ENCODE results near the gene HSP90AA1. TPM values are rescaled to one million over a fixed set of nuclear protein-coding genes. Genes with fewer than 3 reads are reported as not detected.

HSP90AA1 gene
- total and polyA plus RNA-seq, 2 of the 8 experiments (the other 6 are each of a cell fraction or from before 2014, with no cell fraction given) = 339 to 878 TPM

DNA sequence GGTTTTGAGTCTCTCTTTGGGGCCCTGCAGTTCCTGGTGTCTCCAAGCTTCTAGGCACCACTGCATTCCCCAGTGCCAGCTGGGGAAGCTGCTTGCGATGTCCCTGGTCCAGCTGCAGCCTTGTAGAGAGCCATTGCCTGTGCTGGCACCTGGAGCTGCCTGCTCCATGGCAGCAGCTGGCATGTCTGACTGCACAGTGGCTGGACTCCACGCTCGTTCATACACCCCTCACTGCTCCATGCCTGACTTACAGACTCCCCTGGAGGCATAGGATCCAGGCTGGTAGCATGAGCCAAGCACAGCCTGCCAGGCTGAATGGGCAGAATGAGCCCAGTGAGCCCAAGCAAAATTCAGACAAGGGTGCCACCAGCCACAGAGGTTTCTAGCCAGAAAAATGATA is 31.0 kb upstream of the HSP90AA1 start:
- Histone ChIP-seq H3K4me1 (replicated peaks in 1 of 4; ENCODE audit: control insufficient read depth in 3 of 4, insufficient read depth in 4 of 4, low read length in 3 of 4) (no peaks in the 10 kb centered on the region), H4K20me1 (replicated peaks in 1 of 2; ENCODE audit: control insufficient read depth in 1 of 2, insufficient read depth in 2 of 2, low read length in 2 of 2) (no peaks in the 10 kb centered on the region), H2BK120ac (replicated peaks; ENCODE audit: low read depth, low read length) (no peak overlapping the region), H3K18ac (ENCODE audit: extremely low read depth, low read length) (no peak overlapping the region), H2BK15ac (ENCODE audit: low read length) (no peak overlapping the region), H3K36me3 (ENCODE audit: control insufficient read depth in 2 of 4, insufficient read depth in 4 of 4, low read length in 3 of 4) (no peaks in the 10 kb centered on the region), H2AFZ (ENCODE audit: low read length) (no peak overlapping the region), H3K23ac (ENCODE audit: insufficient read length) (no peak overlapping the region), H3K56ac (replicated peaks; ENCODE audit: insufficient read length, low read depth, low read length) (no peak overlapping the region), H3K79me2 (ENCODE audit: control insufficient read depth in 1 of 2, insufficient read depth in 2 of 2, low read length in 2 of 2) (no peaks in the 10 kb centered on the region), H2BK5ac (ENCODE audit: low read depth, low read length) (no peak overlapping the region), H3K4ac (replicated peaks; ENCODE audit: insufficient read length, low read depth, low read length) (no peak overlapping the region), H3K27me3 (replicated peaks in 1 of 4; ENCODE audit: control insufficient read depth in 3 of 4, extremely low read depth in 1 of 4, insufficient read depth in 3 of 4, low read length in 3 of 4) (no peaks in the 10 kb centered on the region), H3K23me2 (ENCODE audit: low read depth, low read length) (no peaks in the 10 kb centered on the region), H2AK5ac (ENCODE audit: low read depth, low read length) (no peak overlapping the region), H3K27ac (ENCODE audit: low read depth, low read length) (no peak overlapping the region), H3K4me3 (ENCODE audit: extremely low read depth in 1 of 4, insufficient read depth in 2 of 4, low read depth in 3 of 4, low read length in 4 of 4) (no peak overlapping the region), H3K14ac (ENCODE audit: insufficient read length) (no peak overlapping the region), H4K91ac (replicated peaks; ENCODE audit: insufficient read length, low read length) (no peak overlapping the region), H4K8ac (ENCODE audit: extremely low read depth, insufficient read depth, low read length) (no peak overlapping the region), H2BK20ac (ENCODE audit: low read length) (no peak overlapping the region), H3K9ac (replicated peaks in 1 of 4; ENCODE audit: extremely low read depth in 1 of 4, low read depth in 3 of 4, low read length in 3 of 4) (no peak overlapping the region), H3K9me3 (ENCODE audit: insufficient read depth in 2 of 2, low read depth in 1 of 2, low read length in 1 of 2) (no peaks in the 10 kb centered on the region), H2BK12ac (ENCODE audit: low read depth, low read length) (no peak overlapping the region), H3K79me1 (ENCODE audit: low read depth, low read length) (no peaks in the 10 kb centered on the region), H3K4me2 (ENCODE audit: insufficient read depth in 1 of 2, low read depth in 2 of 2, low read length in 2 of 2) (no peak overlapping the region), H4K5ac (ENCODE audit: insufficient read length, low read depth, low read length) (no peak overlapping the region)
- WGBS, 2 experiments (ENCODE audit: extremely low coverage in 1 of 2, insufficient coverage in 1 of 2, insufficient read length in 1 of 2, insufficient replicate concordance in 2 of 2, low coverage in 1 of 2, low lambda C conversion rate in 2 of 2, missing lambda C conversion rate in 1 of 2) = 79% methylated on average over 3 of the region's 3 CpGs; no CpG with 5 or more reads in 1 of the 2 experiments
- ChIA-PET CTCF (ENCODE audit: partially characterized antibody) (interaction anchor here (0.5 to 1.6 kb wide), 3 partner anchors 21 to 196 kb away, joined by 3 to 7 read pairs (median 4); no protein-coding TSS in a partner anchor), POLR2A (ENCODE audit: partially characterized antibody) (interaction anchor here (0.9 to 1.0 kb wide), 2 partner anchors 13 to 29 kb away, joined by 3 read pairs; no protein-coding TSS in a partner anchor)
- FAIRE-seq = no peak
- no peak for DNase-seq (ENCODE audit: low read depth in 1 of 2, low spot score in 2 of 2)
- TF ChIP-seq TAF7 (optimal IDR thresholded peaks at IDR 0.05; ENCODE audit: borderline replicate concordance, low read depth, low read length) (no peak), HDAC6 (IDR thresholded peaks at IDR 0.05; ENCODE audit: low read depth, low read length) (no peak), KDM4A (IDR thresholded peaks at IDR 0.05; ENCODE audit: low read depth, low read length, severe bottlenecking) (no peak), SRF (IDR thresholded peaks at IDR 0.05; ENCODE audit: low read depth, low read length) (no peak), RNF2 (IDR thresholded peaks at IDR 0.05; ENCODE audit: borderline replicate concordance, low read depth, low read length, missing control alignments, poor library complexity, severe bottlenecking) (no peak), JUN (IDR thresholded peaks at IDR 0.05; ENCODE audit: low read depth, low read length) (no peak), CHD1 (IDR thresholded peaks at IDR 0.05; ENCODE audit: low read depth, low read length) (no peak), PHF8 (conservative IDR thresholded peaks at IDR 0.05; ENCODE audit: low read depth, low read length) (no peak)

Measured in H1 (cell line).